Left renal cortex interstitium (tissue), 4 donors: ENCODE results near the gene NOP9. TPM values are rescaled to one million over a fixed set of nuclear protein-coding genes. Genes with fewer than 3 reads are reported as not detected.
A peak's percentile ranks its signal among the peaks of the same experiment; 100 is the strongest.

Source experiments
- DNase-seq, 4 donors: peaks; one replicate each; pipeline ENCODE4 v3.0.0-alpha.2; 2013; ENCODE audit warnings: low read depth in 4 of 4, low spot score in 2 of 4, missing footprints in 1 of 4
- polyA plus RNA-seq, 4 donors: library from polyadenylated mRNA; unstranded; fragments of 120-200 nt; gene quantifications; one replicate each; pipeline ENCODE4 v1.2.1, GENCODE V29; 2013; ENCODE audit not compliant: insufficient read length in 4 of 4

Gene NOP9, protein sequence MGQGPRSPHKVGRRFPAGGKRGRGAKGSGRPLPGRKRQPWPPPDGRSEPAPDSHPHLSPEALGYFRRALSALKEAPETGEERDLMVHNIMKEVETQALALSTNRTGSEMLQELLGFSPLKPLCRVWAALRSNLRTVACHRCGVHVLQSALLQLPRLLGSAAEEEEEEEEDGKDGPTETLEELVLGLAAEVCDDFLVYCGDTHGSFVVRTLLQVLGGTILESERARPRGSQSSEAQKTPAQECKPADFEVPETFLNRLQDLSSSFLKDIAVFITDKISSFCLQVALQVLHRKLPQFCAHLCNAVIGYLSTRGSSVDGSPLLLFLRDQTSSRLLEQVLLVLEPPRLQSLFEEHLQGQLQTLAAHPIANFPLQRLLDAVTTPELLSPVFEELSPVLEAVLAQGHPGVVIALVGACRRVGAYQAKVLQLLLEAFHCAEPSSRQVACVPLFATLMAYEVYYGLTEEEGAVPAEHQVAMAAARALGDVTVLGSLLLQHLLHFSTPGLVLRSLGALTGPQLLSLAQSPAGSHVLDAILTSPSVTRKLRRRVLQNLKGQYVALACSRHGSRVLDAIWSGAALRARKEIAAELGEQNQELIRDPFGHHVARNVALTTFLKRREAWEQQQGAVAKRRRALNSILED
- polyA plus RNA-seq: 10 to 100 TPM; 24.1 to 29.0 (median 26.9) TPM

DNA sequence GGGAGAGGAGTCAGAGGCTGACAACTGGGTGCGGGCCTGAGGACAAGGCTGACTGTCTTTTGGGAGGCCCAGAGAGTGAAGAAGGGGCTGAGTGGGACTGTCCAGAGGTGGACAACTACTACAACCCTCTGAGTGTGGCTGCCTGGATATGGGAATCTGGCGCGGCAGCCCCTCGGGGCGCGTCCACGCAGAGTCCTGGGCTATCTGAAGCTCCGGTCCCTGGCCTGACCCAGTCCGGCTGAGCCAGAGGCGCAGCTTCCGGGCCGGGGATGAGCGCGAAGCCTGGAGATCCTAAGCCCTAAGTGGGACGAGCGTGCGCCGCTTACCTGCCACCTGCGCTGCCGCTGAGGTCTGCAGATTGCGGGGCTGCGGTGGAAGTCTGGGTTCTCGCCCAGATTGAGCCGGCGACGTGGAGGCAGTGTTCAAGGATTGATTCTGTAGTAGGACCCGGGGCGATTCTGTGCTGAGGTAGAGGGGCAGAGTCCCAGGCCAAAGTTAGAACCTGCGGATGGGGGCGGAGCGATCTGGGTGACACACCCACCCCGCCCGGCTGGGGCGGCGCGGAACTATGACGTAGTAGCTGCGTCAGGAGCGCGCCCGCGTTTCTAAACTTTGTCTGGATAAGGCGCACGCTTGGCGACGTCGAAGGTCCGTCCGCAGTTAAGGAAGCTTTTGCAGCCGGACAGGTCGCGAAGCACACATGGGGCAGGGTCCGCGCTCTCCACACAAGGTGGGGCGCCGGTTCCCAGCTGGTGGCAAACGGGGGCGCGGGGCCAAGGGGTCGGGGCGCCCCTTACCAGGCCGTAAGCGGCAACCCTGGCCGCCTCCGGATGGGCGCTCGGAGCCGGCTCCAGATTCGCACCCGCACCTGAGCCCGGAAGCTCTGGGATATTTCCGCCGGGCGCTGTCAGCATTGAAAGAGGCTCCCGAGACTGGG lies at the start of gene NOP9, which contains the start of gene DHRS1:
Gene NOP9 (plus strand): TSS at position 596 of the 937 bp plus-strand sequence. CDS start 105 bp downstream, at position 701.
Gene DHRS1 (minus strand): TSS at position 526 of the 937 bp plus-strand sequence. CDS start 674 bp downstream, outside the sequence.
- DNase-seq: peak; percentile 59 to 87 (median 84)

DNA sequence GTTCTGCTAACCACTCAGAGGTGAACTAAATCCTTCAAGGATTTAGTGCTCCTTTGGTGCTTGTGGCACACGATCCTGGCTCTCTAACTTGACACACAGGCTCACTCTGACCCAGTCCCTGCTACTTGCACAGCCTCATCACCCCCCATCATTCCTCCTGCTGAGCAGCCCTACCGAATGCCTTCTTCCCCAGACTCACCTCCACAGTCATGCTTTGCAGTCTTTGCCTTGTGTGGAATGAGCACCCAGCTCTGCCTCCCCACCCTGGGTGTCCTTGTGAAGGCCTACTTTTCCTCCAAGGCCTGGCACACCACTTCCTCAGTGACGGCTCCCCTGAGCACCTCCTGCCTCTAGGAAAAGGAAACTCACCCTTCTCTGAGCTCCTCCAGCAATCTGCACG lies 49.3 kb upstream of the NOP9 start:
- no peak for DNase-seq

DNA sequence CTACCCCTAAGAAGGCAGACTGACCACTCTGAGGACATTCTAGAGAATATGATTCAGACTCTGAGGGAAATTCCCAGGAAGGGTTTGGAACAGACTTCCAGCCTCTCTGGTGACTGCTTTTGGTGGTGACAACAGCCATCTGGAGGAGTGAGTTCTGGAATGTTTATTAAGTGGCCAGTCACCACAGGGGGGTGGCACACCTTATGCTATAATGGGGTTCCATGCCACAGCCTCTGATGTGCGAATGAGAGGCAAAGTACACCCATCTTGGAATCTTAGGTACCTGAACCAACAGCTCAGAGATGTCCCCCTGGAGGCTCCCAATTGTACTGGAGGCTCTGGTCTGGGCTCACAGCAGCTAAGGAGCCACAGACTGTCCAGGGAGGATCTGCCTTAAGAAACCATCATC lies 47.8 kb upstream of the NOP9 start:
- DNase-seq: no peak

DNA sequence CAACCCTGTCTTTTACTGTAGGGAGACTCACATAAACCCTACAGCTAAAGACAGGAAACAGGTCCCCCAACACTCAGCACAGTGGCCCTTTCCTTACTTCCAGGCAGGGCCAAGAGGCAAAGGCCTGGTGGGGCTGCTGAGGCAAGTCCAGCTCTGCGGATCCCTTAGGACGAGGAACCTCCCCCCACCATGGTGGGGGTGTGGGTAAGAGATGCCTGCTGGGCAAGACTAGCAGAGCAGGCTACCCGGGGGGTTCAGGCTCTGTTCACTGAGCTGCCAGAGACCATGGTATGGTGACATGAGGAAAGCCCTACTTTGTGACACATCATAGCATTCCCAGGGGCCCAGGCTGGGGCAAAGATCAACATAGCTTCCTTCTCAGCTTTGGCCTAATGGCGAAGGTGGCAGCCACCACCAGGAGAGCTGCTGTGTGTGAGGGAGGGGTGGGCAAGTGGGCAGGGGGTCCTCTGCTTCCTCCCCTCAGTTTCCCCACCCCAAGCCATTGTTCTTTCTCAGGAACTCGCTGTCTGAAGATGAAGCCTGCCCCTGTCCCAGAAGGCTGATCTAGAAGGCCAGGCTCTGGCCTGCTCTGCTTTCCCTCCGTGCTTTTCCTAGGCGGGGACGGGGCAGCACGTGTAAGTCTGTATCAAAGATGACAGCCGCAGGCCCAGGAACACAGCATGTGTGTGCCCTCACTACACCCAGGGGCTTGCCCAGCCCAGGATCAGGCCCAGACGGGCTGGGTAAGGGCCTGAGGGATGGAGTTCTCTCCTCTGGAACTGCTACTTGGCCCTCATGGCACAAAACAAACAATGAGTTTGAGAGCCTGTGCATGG lies 47.1 kb upstream of the NOP9 start:
- DNase-seq: no peak

DNA sequence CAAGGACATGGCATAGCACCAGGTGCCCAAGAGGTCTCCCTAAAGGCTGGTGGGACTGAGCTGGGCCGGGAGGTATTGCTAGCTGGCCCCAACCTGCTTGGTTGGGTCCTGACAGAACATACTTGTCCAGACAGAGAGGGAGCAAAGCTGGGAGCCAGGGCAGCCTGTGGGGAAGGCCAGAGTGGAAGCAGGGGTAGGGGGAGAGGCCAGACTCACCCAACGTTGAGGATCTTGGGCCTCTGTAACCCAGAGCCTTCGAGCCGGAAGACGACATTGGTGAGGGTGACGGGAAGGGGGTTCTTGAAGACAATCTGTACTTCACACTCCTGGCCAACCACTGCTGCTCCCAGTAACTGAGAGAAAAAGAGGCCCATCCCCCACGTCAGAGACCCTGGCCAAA lies 45.7 kb upstream of the NOP9 start:
- no peak for DNase-seq

DNA sequence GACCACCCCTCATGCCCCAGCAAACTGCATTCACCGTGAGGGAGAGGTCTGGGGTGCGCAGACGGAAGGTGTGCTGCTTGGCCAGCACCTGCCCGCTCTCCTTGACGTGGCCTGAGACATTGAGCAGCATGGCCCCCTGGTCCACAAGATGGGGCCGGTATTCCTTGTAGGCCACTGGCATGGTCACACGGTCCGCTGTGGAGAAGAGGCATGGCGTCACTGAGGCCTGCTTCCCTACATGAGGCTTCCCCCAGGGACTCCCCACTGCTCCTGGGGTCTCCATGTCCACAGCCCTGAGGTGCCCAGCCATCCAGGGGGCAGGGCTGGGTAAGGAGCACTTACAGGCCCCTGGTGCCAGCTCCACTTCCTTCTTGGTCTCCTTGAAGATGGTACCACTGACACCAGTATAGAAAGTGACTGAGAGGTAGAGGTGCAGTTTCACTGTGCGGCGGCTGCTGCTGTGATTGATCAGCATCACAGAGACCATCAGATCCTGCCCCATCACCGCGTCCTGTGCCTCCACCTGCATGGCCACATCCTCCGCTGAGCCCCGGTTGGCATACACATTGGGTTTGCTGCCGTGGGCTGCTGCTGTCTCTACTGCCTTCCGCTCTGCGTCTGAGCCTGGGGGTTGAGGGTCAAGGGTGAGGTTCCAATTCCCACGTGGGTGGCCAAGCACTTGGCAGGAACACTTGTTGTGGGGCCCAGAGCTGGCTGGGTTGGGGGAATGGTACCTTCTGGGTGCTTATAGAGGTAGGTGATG lies 44.8 kb upstream of the NOP9 start:
- no peak for DNase-seq

DNA sequence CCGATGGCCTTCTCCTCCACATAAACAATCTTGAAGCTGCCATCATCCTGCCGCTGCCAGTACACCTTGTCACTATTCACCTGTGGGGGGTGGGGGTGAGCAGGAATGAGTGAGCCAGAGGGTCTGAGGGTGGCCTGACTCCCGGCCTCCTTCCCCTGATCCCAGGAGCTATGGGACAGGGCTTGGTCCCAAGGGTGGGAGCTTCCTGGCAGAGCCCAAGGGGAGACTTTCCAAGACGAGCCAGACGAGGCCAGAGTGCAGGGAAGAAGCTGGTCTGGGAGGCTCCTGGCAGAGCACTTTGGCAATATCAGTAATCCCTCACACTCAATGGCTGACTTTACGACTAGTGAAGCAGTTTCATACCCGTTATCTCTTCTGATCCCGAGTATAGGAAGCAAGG lies 44.2 kb upstream of the NOP9 start:
- no peak for DNase-seq

DNA sequence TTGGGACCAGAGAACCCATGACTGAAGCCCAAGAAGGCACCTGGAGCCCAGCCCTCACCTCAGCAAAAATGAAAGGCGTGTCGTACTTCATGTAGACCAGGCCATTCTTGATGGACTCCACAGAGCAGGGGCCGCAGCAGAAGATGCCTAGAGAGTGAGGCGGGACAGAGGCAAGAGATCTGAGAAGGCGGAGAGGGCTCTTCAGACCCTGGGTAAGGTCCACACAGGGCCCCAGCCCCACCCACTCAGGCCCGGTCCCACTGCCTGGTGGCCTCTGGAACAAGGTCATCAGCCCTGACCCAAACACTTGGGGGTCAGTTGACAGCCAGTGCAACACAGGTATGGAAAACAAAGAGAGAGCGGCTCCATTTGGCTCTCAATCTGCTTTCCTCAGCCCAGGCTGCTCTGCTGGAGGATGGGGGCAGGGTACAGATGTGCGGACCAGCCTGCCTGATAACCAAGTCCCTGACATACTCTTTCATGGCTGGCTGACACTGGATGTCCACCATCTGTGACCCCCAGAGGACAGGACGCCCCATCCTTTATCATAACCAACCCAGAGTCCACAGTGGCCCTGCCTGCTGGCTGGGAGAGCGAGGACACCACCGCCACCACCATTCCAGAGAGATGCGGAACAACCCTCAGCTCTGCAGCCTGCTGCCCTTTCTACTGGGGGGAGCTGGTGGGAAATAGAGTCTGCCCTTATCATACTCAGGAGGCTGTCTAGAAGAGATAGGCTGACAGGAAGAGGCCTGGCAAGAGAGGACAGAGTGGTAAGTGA lies 43.5 kb upstream of the NOP9 start:
- no peak for DNase-seq

DNA sequence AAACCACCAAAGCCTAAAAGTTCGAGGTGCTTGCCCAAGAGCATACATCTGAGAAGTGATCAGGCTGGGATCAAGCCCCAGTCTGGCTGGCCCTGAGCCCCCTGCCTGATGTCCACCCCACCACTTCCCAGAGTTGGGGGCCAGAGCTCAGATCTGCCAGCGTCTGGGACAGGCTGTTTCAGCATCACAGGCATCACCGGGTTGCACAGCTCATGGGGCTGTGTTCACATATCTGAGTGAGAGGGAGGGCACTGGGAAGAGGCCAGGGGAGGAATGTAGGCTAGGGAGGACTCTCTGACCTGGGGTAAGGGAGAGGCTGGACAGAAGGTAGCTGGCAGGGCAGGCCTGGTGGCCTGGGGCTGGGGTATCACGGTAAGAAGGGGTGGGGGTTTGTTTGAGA lies 42.7 kb upstream of the NOP9 start:
- DNase-seq: no peak

DNA sequence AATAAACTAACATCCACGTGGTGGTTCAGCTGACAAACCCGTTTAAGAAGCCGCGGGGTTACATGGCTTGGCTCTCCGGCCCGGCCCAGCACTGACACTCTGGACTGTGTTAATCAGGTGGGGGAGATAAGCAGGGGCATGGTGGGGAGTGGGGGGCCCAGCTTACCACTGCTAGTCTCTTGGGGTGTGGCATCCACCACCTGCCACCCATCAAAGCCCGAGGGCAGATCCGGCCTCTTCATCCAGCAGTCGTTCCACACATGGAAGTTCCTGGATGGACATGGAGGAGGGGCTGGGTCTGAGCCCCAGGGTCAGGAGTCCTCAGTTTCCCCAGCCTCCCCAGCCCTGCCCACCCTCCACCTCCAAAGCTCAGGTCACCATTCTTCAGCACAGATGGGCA lies 41.5 kb upstream of the NOP9 start:
- no peak for DNase-seq

DNA sequence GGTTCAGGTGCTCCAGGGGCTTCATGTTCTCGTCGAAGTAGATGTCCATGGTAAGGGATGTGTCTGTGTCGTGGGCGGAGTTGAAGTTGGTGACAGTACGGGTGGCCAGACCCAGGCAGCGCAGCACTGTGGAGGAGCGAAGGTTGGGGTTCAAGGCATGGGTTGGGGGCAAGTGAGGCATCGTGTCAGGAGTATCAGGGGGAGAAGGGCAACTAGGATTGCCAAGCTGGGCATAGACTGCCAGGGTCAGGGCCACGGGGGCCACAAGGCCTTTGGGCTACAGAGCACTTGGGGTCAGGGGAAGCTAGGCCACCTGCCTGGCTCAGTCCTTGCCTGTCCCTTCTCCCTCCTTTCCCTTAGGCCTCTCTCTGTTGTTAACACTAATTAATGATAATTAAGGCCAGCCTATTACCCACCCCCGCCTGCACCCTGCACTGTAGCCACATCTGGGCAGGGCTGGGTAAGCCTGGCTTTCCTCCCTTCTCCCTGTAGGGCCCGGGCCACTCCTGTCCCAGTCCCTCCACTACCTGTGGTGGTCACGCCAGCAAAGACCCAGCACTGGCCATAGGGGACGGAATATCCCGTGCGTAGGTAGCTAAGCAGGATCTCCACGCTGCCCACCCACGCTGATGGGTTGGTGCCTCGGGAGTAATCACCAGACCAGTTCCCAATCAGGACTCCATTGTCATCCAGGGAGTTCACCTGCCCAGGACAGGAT lies 40.9 kb upstream of the NOP9 start:
- no peak for DNase-seq

DNA sequence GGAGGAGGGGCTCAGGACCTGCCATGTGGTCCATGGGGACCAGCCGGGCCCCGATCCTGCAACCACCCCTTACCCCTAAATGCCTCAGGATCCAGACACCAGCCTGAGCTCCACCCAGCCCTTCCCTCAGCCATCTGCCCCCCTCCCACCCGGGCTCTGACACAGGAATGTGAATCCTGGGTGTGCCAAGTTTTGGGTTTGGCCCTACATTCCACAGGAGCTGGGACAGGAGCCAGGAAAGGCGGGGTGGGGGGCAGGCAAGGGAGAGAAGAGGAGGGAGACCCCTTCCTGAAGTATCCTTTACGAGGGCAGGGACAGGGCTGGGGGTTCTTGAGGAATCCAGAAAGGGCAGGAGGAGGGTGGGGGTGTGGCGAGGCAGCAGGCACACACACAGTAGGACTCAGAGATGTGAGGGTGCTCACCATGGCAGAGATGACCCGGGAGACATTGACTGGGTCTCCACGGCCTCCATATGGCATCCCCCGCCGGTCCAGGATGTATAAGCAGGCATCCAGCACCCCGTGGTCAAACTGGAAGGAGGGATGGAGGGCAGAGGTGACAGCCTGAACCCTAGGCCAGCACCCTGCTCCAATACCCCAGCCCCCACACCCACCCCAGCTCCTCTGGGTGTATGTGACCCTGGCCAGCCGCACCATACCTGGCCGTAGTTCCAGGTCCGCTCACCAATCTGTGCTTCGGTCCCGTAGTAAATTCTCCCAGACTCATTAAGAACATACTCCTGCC lies 40.2 kb upstream of the NOP9 start:
- DNase-seq: no peak

DNA sequence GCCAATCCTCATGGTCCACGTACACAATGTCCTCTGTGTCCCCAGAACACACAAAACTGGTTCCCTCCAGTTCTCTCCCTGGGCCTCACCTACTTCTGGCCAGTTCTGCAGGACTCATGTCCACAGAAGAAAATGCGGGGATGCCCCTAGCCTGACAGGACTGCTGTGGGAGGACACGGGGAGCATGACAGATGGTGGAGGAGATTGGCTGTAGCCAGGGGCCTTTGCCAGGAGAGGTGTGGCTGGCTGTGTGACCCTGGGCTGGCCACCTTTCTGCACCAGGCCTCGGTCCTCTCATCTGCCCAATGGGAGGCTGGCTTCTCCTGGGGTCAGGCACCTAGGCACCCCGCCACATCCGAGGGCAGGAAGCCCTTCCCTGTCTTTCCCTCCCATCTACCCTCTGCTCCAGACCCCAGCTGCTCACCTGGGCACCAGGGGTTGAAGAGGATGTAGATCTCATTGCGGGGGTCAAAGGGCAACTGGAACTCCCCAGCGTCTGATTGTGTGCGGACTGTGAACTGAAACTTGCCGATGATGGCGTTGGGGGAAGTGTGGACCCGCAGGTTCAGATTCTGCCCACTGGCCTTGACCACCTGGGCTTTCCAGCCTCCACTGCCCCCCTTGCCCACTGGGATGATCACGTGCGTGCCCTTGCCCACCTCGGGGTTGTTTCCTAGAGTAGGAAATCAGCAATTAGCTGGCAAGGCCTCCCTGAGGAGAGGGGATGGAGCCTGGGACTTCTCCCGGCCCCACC lies 39.4 kb upstream of the NOP9 start:
- DNase-seq: no peak

DNA sequence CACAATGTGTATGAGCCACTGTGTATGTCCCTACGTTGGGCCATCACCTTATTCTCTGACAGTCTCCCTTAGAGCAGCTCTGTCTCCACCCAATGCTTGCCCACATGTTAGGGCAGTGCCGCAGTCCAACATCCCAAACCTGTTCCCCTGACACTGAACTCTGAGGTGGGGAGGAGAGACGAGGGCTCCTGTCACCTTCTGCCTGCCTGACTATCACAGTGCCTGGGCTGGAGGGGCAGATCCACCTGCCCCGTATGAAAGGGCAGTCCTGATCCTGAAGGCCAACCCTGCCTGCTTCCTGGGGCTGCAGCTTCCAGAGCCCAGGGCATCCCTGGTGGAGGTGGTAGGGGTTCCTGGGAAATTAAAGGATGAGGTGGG lies 38.9 kb upstream of the NOP9 start:
- DNase-seq: no peak

DNA sequence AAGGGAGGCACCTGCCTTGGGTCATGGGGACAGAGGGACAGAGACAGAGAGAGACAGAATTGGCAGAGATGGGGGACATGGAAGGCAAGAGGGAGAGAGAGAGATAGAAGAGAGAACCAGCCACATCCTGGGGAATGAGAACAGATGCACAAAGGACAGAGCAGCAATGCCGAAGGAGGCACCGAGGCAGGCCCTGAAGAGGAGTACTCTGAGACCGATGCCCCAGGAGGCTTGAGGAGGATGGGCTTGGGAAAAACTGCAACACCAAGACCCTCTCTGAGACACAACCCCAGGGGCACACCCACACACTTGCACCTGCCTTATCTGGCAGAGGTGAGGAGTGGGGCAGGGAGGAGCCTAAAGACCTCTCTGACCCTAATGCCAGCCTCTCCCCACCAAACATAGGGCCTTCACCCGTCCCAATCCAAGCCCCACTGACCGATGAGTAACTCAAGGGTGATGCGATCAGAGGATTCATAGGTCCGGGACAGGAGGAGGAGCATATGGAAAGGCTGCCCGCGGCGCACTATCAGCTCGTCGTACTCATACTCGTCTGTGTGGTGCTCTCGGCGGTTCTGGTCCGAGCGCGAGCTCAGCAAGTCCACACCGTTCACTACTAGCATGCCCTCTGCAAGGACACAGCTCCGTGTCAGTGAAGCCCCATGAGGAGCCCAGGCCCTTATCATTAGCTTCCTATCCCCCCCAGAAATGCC lies 38.2 kb upstream of the NOP9 start:
- DNase-seq: no peak

DNA sequence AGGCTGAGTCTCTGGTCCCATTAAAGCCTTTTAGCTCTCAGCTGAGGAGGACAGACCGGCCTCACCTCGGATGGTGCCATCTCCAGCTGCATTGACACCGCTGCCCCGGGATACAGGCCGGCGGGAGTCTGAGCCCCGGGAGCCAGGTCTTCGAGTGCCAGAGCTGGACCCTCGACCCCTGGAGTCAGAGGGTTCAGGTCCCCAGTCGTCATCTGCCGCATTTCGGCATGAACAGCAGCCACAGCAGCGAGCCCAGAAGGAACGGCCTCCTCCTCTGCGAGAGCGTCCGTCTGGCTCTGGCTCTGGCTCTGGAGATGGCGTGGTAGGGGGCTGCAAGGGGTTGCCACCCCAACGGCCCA lies 37.7 kb upstream of the NOP9 start:
- DNase-seq: no peak
